ENCODE measurements around the gene MAST4. TPM values are rescaled to one million over a fixed set of nuclear protein-coding genes. Genes with fewer than 3 reads are reported as not detected.

MAST4 gene
- total and polyA plus RNA-seq, 2 of the 13 experiments (the other 11 are each of a cell fraction or from before 2014, with no cell fraction given): 3.4 to 3.7 TPM

DNA sequence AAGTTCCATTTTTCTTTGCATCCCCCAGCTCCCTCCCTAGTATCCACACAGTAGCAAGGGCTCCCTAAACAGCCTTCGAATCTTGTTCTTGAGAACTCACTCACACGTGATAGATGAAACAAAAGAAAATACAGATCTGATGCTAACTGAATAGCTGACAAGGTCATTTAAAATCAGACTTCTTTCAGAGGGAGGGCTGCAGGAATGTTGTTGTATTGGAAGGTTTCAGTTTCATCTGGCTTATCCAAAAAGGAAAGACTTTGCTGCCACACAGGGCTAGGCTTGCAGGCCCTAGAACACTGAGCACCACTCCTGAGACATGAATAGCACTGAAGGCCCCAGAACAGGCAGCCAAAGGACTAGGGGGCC is 597.2 kb downstream of the MAST4 start (continued):
- TF ChIP-seq YY1 (IDR thresholded peaks at IDR 0.05; ENCODE audit: insufficient read depth, insufficient replicate concordance, low read depth, low read length) (no peak), CAMTA2 (CRISPR knock-in tag; IDR thresholded peaks at IDR 0.05; ENCODE audit: borderline replicate concordance) (no peak), NFIC (IDR thresholded peaks at IDR 0.05; ENCODE audit: low read length) (no peak)

DNA sequence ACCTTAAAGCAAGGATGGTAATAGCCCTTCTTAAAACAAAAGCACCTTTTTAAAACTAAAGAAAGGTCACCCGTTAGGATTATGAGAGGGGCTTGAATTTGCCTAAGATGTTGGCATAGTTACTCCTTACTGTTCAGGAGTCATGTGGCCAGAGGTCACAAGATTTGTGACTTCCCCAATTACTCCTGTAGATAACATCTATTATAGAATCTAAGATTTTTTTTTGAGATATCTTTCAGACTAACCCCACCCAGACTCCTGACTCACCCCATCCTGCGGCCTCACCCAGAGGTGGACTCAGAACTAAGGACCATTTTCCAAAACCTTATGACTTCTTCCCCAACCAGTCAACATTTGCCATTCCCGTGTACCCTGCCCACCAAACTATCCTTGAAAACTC is 598.0 kb downstream of the MAST4 start:
- Histone ChIP-seq H4K20me1 (ENCODE audit: insufficient read depth, low read length) (no peaks in the 10 kb centered on the region), H3K4me1 (ENCODE audit: insufficient read depth, low read length) (no peaks in the 10 kb centered on the region), H3K27ac (ENCODE audit: extremely low read length, insufficient read depth, low read length) (no peak overlapping the region), H3K36me3 (replicated peaks in 1 of 2; ENCODE audit: control insufficient read depth in 1 of 2, insufficient read depth in 2 of 2, low read length in 2 of 2) (no peaks in the 10 kb centered on the region), H3K79me2 (ENCODE audit: insufficient read depth, low read length) (no peaks in the 10 kb centered on the region), H3K4me2 (ENCODE audit: low read depth, low read length) (no peak overlapping the region), H3K9me3 (ENCODE audit: low read length) (no peaks in the 10 kb centered on the region), H3K4me3 (replicated peaks in 1 of 3; ENCODE audit: insufficient read depth in 1 of 3, low read depth in 2 of 3, low read length in 3 of 3) (no peak overlapping the region), H3K27me3 (ENCODE audit: control insufficient read depth in 1 of 2, insufficient read depth in 2 of 2, low read length in 2 of 2) (no peaks in the 10 kb centered on the region; a peak in 1 of 5 replicates), H3K9ac (ENCODE audit: insufficient read depth, low read depth, low read length) (no peak overlapping the region), H2AFZ (ENCODE audit: low read length) (no peak overlapping the region)
- in situ Hi-C loops (cut with HindIII; ENCODE audit: extremely low pct_ligation_motif_present, low pct_unique_long_range_greater_than_20kb): no loop called here
- DNase-seq (ENCODE audit: low spot score): no peak
- intact Hi-C loops (cut with micrococcal nuclease; ENCODE audit: unreplicated experiment): no loop called here
- no peak for FAIRE-seq
- WGBS (ENCODE audit: low lambda C conversion rate): 57% methylated on average over 3 of the region's 3 CpGs
- CTCF ChIA-PET (ENCODE audit: low intra/inter-chr PET ratio, low total read pairs): no interaction called here
- no peak for TF ChIP-seq CHCHD3 (CRISPR knock-in tag; IDR thresholded peaks at IDR 0.05)
- no peak for TF ChIP-seq ZNF142 (CRISPR knock-in tag; IDR thresholded peaks at IDR 0.05)
- TF ChIP-seq RCOR2 (CRISPR knock-in tag; IDR thresholded peaks at IDR 0.05): no peak
- no peak for TF ChIP-seq SIX1 (CRISPR knock-in tag; IDR thresholded peaks at IDR 0.05; ENCODE audit: borderline replicate concordance)
- no peak for TF ChIP-seq FOXA1 (IDR thresholded peaks at IDR 0.05)
- no peak for TF ChIP-seq FOXA1 (CRISPR knock-in tag; IDR thresholded peaks at IDR 0.05)
- no peak for TF ChIP-seq SIN3A (IDR thresholded peaks at IDR 0.05; ENCODE audit: borderline replicate concordance, low read depth, low read length)
- TF ChIP-seq, protein P1, sequence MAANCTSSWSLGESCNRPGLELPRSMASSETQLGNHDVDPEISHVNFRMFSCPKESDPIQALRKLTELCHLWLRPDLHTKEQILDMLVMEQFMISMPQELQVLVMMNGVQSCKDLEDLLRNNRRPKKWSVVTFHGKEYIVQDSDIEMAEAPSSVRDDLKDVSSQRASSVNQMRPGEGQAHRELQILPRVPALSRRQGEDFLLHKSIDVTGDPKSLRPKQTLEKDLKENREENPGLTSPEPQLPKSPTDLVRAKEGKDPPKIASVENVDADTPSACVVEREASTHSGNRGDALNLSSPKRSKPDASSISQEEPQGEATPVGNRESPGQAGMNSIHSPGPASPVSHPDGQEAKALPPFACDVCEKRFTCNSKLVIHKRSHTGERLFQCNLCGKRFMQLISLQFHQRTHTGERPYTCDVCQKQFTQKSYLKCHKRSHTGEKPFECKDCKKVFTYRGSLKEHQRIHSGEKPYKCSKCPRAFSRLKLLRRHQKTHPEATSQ (CRISPR knock-in tag; IDR thresholded peaks at IDR 0.05; ENCODE audit: borderline replicate concordance): no peak
- TF ChIP-seq BCL6 (CRISPR knock-in tag; IDR thresholded peaks at IDR 0.05): no peak
- no peak for TF ChIP-seq MTA3 (CRISPR knock-in tag; IDR thresholded peaks at IDR 0.05)
- TF ChIP-seq, protein P2, sequence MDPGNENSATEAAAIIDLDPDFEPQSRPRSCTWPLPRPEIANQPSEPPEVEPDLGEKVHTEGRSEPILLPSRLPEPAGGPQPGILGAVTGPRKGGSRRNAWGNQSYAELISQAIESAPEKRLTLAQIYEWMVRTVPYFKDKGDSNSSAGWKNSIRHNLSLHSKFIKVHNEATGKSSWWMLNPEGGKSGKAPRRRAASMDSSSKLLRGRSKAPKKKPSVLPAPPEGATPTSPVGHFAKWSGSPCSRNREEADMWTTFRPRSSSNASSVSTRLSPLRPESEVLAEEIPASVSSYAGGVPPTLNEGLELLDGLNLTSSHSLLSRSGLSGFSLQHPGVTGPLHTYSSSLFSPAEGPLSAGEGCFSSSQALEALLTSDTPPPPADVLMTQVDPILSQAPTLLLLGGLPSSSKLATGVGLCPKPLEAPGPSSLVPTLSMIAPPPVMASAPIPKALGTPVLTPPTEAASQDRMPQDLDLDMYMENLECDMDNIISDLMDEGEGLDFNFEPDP (CRISPR knock-in tag; conservative IDR thresholded peaks at IDR 0.05): no peak
- no peak for TF ChIP-seq AKAP8 (CRISPR knock-in tag; IDR thresholded peaks at IDR 0.05)
- no peak for TF ChIP-seq ZNF607 (CRISPR knock-in tag; IDR thresholded peaks at IDR 0.05; ENCODE audit: borderline replicate concordance)
- BruUV-seq (replicated peaks): no TSS peak
- POLR2A ChIA-PET: no interaction called here
- ATAC-seq: no peak

Measured in HepG2 (cell line).